Heart right ventricle (tissue), 16 donors: ENCODE data around the gene FAM53A. TPM values are rescaled to one million over a fixed set of nuclear protein-coding genes. Genes with fewer than 3 reads are reported as not detected.

Experiments used
- ATAC-seq, 8 donors: fragments of 200-7000 bp; cut with Tn5 transposase; one replicate each; pipeline ENCODE4 v1.9.1; 2020; ENCODE audit warnings: mild to moderate bottlenecking in 8 of 8, moderate library complexity in 8 of 8, moderate number of reproducible peaks in 1 of 8
- DNase-seq, 2 donors: peaks; one replicate each; pipeline ENCODE4 v3.0.0-alpha.2; 2020
- H3K27ac ChIP-seq, 10 donors: fragments of 200-600 bp; sonication (generic) in 2 of 10; one replicate each; pipeline versions ENCODE4 v1.5.0 to v1.8.0; 2020 to 2022; ENCODE audit warnings: mild to moderate bottlenecking in 3 of 10
- H3K27me3 ChIP-seq, 7 donors: fragments of 200-600 bp; one replicate each; pipeline ENCODE4 v1.8.0; 2021 to 2022; ENCODE audit warnings: mild to moderate bottlenecking in 2 of 7
- H3K36me3 ChIP-seq, 9 donors: fragments of 200-600 bp; sonication (generic) in 1 of 9; one replicate each; pipeline versions ENCODE4 v1.5.0 to v1.8.0; 2020 to 2022; ENCODE audit warnings: mild to moderate bottlenecking in 2 of 9
- H3K4me1 ChIP-seq, 9 donors: fragments of 200-600 bp; sonication (generic) in 1 of 9; one replicate each; pipeline versions ENCODE4 v1.5.0 to v1.8.0; 2020 to 2022; ENCODE audit warnings: mild to moderate bottlenecking in 4 of 9
- H3K4me3 ChIP-seq, 10 donors: fragments of 200-600 bp; sonication (generic) in 2 of 10; one replicate each; pipeline versions ENCODE4 v1.5.0 to v1.8.0; 2020 to 2022; ENCODE audit warnings: mild to moderate bottlenecking in 7 of 10, moderate library complexity in 2 of 10
- H3K9me3 ChIP-seq, 11 donors: fragments of 200-600 bp in 10 of 11; sonication (generic) in 2 of 11; one replicate each; pipeline versions ENCODE4 v1.5.0 to v1.8.0; 2013 to 2022; ENCODE audit warnings: mild to moderate bottlenecking in 2 of 11, control low read depth in 1 of 11, moderate library complexity in 1 of 11
- CTCF ChIP-seq, 9 donors: fragments of 200-600 bp; sonication (generic) in 2 of 9; IDR thresholded peaks; one replicate each; pipeline versions ENCODE4 v1.5.0 to v1.8.0; 2021 to 2022; ENCODE audit warnings: antibody characterized with exemption in 9 of 9, mild to moderate bottlenecking in 5 of 9, moderate library complexity in 1 of 9
- WGBS, 2 donors: extraction: QIAGEN DNeasy Blood & Tissue Kit; methylation state at CpG; one replicate each; pipeline ENCODE4 v1.1.7; 2013; ENCODE audit warnings: inconsistent platforms in 1 of 2; 5-methylcytosine and 5-hydroxymethylcytosine counted together
- intact Hi-C, 10 donors: fragments of 100-400 bp; cut with DNase I; formaldehyde crosslinking; loops; one replicate each; pipeline versions ENCODE4 v1.11.1 to v1.14.2; 2022
- polyA plus RNA-seq, 2 donors: library from polyadenylated mRNA; stranded (reverse); fragments of 200-250 nt; gene quantifications; one replicate each; pipeline ENCODE4 v1.2.3, GENCODE V29; 2013
- total RNA-seq, 10 donors: library from RNA; stranded (reverse); fragmentation: NEBNext Ultra II Directional in 3 of 10; extraction: Animal tissue kit (Norgen Biotek cat#: 25700) in 3 of 10; gene quantifications; one replicate each; pipeline versions ENCODE4 v1.2.1 to v1.2.4, GENCODE V29; 2021 to 2023
- donor health status: Arrhythmogenic right ventricular cardiomyopathy.
- donor health status: ischemic (EF 13 %, LVEDD 7.1; RV severe dilation, severe dysfunction).
- donor health status: healthy with polysubstance abuse.
- donor health status: DM: no; HTN: yes; CAD: no.
- donor health status: DM: no; HTN: no; CAD: no.
- donor health status: ischemic (EF 25% LVEDD 6.9; RV normal size, moderate dysfunction).
- donor health status: ischemic (EF 25% LVEDD 5.7; RV mildly dilated, moderate dysfunction).
- donor health status: healthy.
- donor health status: DM: yes; HTN: yes; CAD: no.
- donor health status: Ischemic cardiomyopathy.
- donor health status: ischemic (EF 35%, LVEDD 5.7; RV mildly dilated, moderate dysfunction).
- donor health status: nonischemic (EF 11% LVEDD 7.7; RV severe dilation, severe dysfunction).
- donor health status: DM: yes; HTN: yes; CAD: no.
- donor health status: PGD.
- donor health status: ischemic (EF 29% LVEDD 5.4; RV normal size, mild dysfunction).
- donor health status: nonischemic (EF 23%, LVEDD 6.1; RV moderate dilation, normal function).

Gene FAM53A
- total and polyA plus RNA-seq, 12 donors, result 0.24 to 1.5 (median 0.74) TPM

DNA sequence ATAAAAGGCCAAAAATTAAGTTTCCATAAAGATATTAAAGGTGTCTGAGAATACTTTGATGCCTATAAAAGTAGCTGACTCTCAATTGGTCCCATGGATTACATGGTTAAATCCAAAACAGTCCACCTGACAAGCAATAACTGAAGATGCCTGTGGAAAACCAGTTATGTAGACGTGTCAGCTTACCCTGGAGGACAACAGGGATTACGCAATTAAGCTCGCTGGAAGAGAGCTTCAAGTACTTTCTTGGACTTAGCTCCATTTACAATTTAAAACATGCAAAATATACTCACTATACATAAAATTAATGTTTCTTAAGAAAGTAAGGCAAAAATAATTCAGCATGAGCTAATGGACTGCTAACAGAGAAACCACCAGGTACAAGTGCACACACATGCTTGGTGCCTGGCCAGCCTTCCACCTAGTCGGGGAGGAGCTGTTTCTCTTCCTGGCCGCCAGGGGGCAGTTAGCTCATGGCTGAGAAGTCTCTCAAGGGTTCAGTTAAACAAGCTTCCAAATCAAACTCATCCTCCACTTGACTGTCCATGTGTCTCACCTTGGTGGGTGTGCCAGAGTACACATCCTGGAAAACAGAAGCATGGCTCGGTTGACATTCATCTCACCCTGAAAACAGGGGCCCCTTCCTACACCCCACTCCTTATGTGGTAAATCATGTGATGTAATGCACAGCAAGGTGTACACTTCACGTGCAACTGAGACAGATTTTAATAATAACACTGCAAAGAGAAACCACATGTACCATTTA, 9.2 kb upstream of the FAM53A start:
- intact Hi-C loops, result loop anchor here (1.0 to 5.0 kb wide), 4 partner anchors 31 to 34 kb away; no protein-coding TSS in a partner anchor
- H3K27me3 ChIP-seq, result no peaks in the 10 kb centered on the region
- H3K36me3 ChIP-seq, result peaks cover 0 to 87% (median 36%) of the 10 kb centered on the region in 9 donors
- 49 to 51% methylated on average over 7 of the region's 7 CpGs for WGBS, 2 donors
- DNase-seq (peak; percentile 48 to 71), ATAC-seq (peak; percentile 46 to 86 (median 78))
- no peaks in the 10 kb centered on the region for H3K9me3 ChIP-seq
- H3K27ac ChIP-seq, result no peak overlapping the region
- H3K4me3 ChIP-seq, result no peak overlapping the region
- TF ChIP-seq CTCF (IDR thresholded peaks at IDR 0.05), result peak; percentile 86 to 97 (median 93)
- H3K4me1 ChIP-seq, result no peaks in the 10 kb centered on the region

DNA sequence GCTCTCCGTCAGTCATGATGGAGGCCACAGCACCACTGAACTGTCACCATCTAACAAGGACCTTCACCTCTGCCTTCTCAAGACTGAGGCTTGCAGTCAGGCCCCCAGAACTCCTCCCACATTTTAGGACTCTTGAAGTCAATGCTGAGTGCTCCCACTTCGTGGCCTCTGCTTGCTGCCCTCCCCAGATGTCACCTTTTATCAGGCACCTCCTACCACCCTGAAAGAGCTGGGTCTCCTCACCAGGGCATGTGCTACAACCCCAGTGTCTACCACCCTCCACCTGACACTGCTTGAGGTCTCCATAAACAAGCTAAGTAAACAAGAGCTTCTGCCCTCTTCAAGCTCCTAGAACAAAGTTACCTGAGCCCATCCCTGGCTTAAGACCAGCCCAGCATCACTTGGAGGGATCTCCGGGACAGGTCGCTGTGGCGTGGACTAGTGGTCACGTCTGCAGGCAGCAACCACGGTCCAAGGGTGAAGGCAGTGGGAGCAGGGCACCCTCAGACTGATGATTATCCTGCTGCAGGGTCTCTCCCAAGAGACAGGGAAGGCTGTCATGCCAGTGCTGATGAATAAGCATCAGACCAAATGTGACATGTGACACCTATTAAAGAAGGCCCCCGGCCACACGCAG, 7.7 kb upstream of the FAM53A start:
- H3K36me3 ChIP-seq, result peaks cover 0 to 72% (median 24%) of the 10 kb centered on the region in 9 donors
- ATAC-seq (no peak), DNase-seq (no peak)
- WGBS, 2 donors, result 86 to 95% methylated on average over 9 of the region's 9 CpGs
- H3K27me3 ChIP-seq, result no peaks in the 10 kb centered on the region
- no peaks in the 10 kb centered on the region for H3K9me3 ChIP-seq
- TF ChIP-seq CTCF (IDR thresholded peaks at IDR 0.05), result no peak
- H3K4me1 ChIP-seq, result no peaks in the 10 kb centered on the region
- no peak overlapping the region for H3K4me3 ChIP-seq
- intact Hi-C loops, result loop anchor here in 7 of 10 donors (2.0 to 5.0 kb wide), 3 partner anchors 33 to 35 kb away; no protein-coding TSS in a partner anchor
- no peak overlapping the region for H3K27ac ChIP-seq

DNA sequence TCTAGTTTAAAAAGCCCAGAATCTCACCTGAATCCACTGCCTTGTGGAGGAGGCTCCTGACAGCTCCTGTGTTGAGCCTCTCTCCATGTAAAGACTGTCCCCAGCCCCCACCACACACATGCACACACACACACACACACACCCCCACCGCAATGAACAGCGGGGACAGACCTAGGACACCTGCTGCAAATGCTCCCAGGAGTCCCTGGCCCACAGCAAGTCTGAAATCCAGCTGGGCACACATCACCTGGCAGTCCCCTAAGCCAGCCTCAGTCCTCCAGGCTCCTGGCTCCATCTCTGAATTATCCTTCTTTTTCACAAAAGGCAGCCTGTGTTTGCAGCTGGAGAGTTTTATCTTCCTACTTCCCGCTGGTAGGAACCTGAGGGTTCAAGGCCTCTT, 6.6 kb upstream of the FAM53A start:
- Histone ChIP-seq H3K36me3 (peaks cover 0 to 61% (median 19%) of the 10 kb centered on the region in 9 donors), H3K4me3 (no peak overlapping the region), H3K4me1 (no peaks in the 10 kb centered on the region), H3K27ac (no peak overlapping the region), H3K9me3 (no peaks in the 10 kb centered on the region), H3K27me3 (no peaks in the 10 kb centered on the region)
- no peak for ATAC-seq
- intact Hi-C loops, result loop anchor here in 2 of 10 donors (5.0 kb wide), 1 partner anchor 37 kb away; no protein-coding TSS in a partner anchor
- WGBS, 2 donors, result 95 to 98% methylated on average over 3 of the region's 3 CpGs
- DNase-seq, result no peak
- TF ChIP-seq CTCF (IDR thresholded peaks at IDR 0.05), result no peak

GRCh38 chr4:1686440-1687036, 2.4 kb upstream of the FAM53A start:
- DNase-seq (no peak), ATAC-seq (no peak)
- H3K4me3 ChIP-seq, result no peak overlapping the region
- H3K27ac ChIP-seq, result no peak overlapping the region
- WGBS, 2 donors, result 46 to 56% methylated on average over 7 of the region's 7 CpGs
- no peak for TF ChIP-seq CTCF (IDR thresholded peaks at IDR 0.05)
- peaks cover 0 to 18% (median 8%) of the 10 kb centered on the region in 9 donors for H3K4me1 ChIP-seq
- no peaks in the 10 kb centered on the region for H3K9me3 ChIP-seq
- intact Hi-C loops, result no loop called here
- no peaks in the 10 kb centered on the region for H3K27me3 ChIP-seq
- peaks cover 0 to 19% (median 2%) of the 10 kb centered on the region in 9 donors for H3K36me3 ChIP-seq
